BE2C (cell line): ENCODE data around the gene MRTFA.

Experiments used
- DNase-seq: peaks from one replicate; pipeline ENCODE4 v3.0.0-alpha.2; 2020
- H3K27me3 ChIP-seq: fragments of 250-450 bp; sonication (Bioruptor Pico); 2 replicates; pipeline ENCODE4 v1.5.1; 2020; ENCODE audit warnings: mild to moderate bottlenecking
- H3K36me3 ChIP-seq: fragments of 250-450 bp; sonication (Bioruptor Pico); 2 replicates; pipeline ENCODE4 v1.5.1; 2020; ENCODE audit warnings: mild to moderate bottlenecking
- H3K4me1 ChIP-seq: fragments of 250-450 bp; sonication (Bioruptor Pico); 2 replicates; pipeline ENCODE4 v1.5.1; 2020
- H3K4me3 ChIP-seq: 2 replicates; pipeline ENCODE4 v1.5.1; 2011; ENCODE audit warnings: low read depth, low read length
- H3K9me3 ChIP-seq: fragments of 250-450 bp; sonication (Bioruptor Pico); 2 replicates; pipeline ENCODE4 v1.5.1; 2020
- TF ChIP-seq, protein P1 (sequence below): IDR thresholded peaks from 2 replicates; pipeline ENCODE4 v1.5.1; 2012; ENCODE audit warnings: mild to moderate bottlenecking, low read depth, low read length

The MRTFA gene

DNA sequence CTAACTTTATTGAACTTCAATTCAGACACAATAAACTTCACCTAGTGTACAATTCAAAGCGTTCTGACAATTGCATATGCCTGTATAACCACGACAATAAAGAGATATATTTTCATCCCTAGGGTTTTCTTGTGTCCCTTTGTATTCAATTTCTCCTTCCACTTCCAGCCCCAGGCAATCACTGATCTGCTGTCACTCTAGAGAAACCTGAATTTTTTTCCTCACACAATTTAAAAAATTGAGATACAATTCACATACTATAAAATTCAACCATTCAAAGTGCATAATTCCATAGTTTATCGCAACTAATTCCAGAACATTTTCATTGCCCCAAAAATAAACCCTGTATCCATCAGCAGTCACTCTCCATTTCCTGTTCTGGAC, 116.6 kb downstream of the MRTFA start:
- no peaks in the 10 kb centered on the region; the same call in 1 of the 2 replicates for H3K9me3 ChIP-seq
- no peak overlapping the region for H3K4me3 ChIP-seq
- H3K27me3 ChIP-seq: no peaks in the 10 kb centered on the region
- TF ChIP-seq, protein P1, sequence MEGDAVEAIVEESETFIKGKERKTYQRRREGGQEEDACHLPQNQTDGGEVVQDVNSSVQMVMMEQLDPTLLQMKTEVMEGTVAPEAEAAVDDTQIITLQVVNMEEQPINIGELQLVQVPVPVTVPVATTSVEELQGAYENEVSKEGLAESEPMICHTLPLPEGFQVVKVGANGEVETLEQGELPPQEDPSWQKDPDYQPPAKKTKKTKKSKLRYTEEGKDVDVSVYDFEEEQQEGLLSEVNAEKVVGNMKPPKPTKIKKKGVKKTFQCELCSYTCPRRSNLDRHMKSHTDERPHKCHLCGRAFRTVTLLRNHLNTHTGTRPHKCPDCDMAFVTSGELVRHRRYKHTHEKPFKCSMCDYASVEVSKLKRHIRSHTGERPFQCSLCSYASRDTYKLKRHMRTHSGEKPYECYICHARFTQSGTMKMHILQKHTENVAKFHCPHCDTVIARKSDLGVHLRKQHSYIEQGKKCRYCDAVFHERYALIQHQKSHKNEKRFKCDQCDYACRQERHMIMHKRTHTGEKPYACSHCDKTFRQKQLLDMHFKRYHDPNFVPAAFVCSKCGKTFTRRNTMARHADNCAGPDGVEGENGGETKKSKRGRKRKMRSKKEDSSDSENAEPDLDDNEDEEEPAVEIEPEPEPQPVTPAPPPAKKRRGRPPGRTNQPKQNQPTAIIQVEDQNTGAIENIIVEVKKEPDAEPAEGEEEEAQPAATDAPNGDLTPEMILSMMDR: no peak
- H3K4me1 ChIP-seq: no peaks in the 10 kb centered on the region; the same call in 1 of the 2 replicates
- no peak for DNase-seq
- no peaks in the 10 kb centered on the region for H3K36me3 ChIP-seq

DNA sequence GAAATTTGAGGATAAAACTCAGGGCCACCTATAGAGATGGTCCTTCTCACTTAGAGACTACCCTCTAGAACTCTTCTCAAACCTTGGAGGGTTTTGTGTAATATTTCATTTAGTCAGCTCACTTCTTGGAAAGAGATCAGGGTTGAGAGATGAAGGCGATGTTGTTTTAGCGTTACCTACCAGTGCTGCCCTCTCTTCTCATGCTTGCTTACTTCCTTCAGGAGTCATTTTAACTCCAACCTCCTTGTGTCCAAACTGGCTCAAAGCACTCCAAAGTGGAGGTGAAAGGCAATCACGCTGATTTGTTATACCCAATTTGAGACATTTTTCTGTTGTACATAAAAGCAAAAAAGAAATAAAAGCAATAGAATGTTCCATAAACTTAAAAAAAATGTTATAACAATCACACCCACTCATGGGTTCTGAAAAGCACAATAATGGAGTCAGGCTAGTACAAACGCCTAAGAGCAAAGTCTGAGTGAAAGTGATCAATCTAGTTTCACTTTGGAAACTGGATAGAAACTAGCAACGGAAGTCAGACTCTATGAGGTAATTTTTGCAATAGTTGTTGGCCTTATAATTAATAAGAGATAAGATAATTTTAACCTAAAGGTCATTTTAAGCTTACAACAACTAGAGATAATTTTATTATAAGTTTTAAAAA, 117.1 kb downstream of the MRTFA start:
- Histone ChIP-seq H3K4me1 (no peaks in the 10 kb centered on the region; the same call in 1 of the 2 replicates), H3K36me3 (no peaks in the 10 kb centered on the region), H3K27me3 (no peaks in the 10 kb centered on the region), H3K4me3 (no peak overlapping the region), H3K9me3 (no peaks in the 10 kb centered on the region; the same call in 1 of the 2 replicates)
- no peak for DNase-seq
- TF ChIP-seq, protein P1: no peak

DNA sequence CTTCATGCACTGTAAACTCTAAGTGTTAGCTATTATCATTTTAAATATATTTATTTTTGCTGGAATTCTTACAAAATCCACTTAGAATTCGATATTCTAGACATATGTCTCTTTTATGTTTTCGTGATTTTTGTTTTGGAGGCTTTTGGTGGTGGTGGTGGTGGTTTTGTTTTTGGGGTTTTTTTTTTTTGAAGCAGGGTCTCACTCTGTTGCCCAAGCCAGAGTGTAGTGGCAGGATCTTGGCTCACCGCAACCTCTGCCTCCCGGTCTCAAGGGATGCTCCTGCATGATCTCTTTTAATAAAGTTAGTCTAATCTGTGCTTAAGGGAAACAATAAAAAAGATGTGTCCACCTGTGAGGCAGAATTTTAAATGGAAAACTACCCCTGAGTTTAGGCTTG, 117.7 kb downstream of the MRTFA start:
- no peaks in the 10 kb centered on the region; the same call in 1 of the 2 replicates for H3K4me1 ChIP-seq
- TF ChIP-seq, protein P1: no peak
- H3K9me3 ChIP-seq: no peaks in the 10 kb centered on the region; the same call in 1 of the 2 replicates
- H3K36me3 ChIP-seq: no peaks in the 10 kb centered on the region
- H3K27me3 ChIP-seq: no peaks in the 10 kb centered on the region
- no peak for DNase-seq
- no peak overlapping the region for H3K4me3 ChIP-seq

DNA sequence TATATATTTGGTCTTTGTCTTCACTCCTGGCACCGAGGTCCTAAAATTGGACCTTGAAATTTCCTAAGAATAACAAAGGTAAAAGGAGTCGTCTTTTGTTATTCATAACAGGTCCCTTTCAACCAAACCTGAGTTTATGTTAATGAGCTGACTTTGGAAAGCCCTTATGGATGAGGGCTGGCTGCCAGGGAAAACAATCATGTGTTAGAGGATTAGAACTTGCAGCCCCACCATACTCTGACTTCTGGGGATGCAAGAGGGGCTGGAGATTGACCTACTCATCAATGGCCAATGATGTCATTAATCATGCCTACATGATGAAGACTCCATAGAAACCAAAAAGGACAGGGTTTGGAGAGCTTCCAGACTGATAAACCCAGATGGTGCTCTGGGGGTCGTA, 118.9 kb downstream of the MRTFA start:
- Histone ChIP-seq H3K4me3 (no peak overlapping the region), H3K27me3 (no peaks in the 10 kb centered on the region), H3K9me3 (no peaks in the 10 kb centered on the region; the same call in 1 of the 2 replicates), H3K36me3 (no peaks in the 10 kb centered on the region), H3K4me1 (no peaks in the 10 kb centered on the region; the same call in 1 of the 2 replicates)
- TF ChIP-seq, protein P1: no peak
- no peak for DNase-seq

DNA sequence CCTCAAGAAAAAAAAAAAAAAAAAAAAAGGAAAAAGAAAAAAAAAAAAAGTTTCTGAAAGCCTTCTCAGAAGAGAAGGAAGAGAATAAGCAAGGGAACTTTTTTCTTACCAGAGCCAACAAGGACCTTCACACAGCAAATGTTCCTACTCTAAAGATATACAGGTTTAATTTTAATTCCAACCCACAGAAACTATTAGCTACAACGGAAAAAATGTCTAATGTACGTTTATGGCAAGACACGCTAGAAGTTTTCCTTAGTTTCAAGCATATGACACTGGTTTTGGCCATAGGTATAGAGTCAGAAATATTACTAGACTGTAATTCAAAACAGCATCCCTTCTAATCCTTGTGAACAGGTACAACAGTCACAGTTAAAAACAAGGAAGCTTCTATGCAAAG, 120.1 kb downstream of the MRTFA start:
- no peaks in the 10 kb centered on the region; the same call in 1 of the 2 replicates for H3K9me3 ChIP-seq
- H3K4me3 ChIP-seq: no peak overlapping the region
- TF ChIP-seq, protein P1: no peak
- H3K36me3 ChIP-seq: no peaks in the 10 kb centered on the region
- no peak for DNase-seq
- H3K4me1 ChIP-seq: no peaks in the 10 kb centered on the region; the same call in 1 of the 2 replicates
- H3K27me3 ChIP-seq: no peaks in the 10 kb centered on the region

DNA sequence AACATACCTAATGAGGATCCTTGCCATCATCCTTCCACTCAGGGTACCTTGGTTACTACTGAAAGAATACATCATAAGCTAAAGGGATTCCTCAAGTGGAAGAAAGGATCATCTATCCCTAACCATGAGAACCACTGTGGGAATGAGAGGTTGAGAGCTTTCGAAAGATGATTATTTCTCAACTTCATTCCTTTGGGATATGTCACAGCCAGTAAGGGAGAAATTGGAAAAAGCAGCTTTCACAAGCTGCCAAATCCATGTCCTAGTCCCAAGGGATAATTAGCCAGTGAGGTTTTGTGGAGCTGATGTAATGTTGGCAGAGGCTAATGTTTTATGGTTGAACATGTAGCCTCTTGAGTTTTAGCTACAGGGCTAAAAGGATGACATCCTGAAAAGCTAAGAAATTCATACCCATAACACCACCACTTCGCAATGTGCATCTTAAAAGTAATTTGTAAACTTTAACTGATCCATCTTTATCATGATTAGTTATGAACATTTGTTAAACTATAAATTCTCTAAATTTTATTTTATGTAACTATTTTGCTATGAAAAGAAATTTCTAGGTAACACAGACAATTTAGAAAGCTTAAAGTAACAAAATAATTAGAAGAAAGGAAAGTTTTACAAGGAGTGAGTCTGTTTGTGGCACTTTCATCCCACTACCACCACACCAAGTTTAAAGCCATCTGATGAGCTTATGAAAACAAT, 123.9 kb downstream of the MRTFA start:
- Histone ChIP-seq H3K4me3 (no peak overlapping the region), H3K36me3 (no peaks in the 10 kb centered on the region), H3K27me3 (no peaks in the 10 kb centered on the region), H3K4me1 (no peaks in the 10 kb centered on the region), H3K9me3 (no peaks in the 10 kb centered on the region)
- TF ChIP-seq, protein P1: no peak
- DNase-seq: no peak
